Chondrocyte (in vitro differentiated cells): ENCODE results near the gene RAD9B. TPM values are rescaled to one million over a fixed set of nuclear protein-coding genes. Genes with fewer than 3 reads are reported as not detected.

Source experiments
- DNase-seq: peaks from one replicate; pipeline ENCODE4 v3.0.0; 2021; ENCODE audit warnings: mixed read lengths, low spot score
- H3K27ac Mint-ChIP-seq: one replicate; pipeline ENCODE4 v1.8.0; 2021; ENCODE audit warnings: mild to moderate bottlenecking, moderate library complexity, mixed read lengths; ENCODE audit not compliant: unreplicated experiment
- H3K27me3 Mint-ChIP-seq: 2 replicates; pipeline ENCODE4 v1.8.0; 2021; ENCODE audit warnings: low read depth, mixed read lengths
- H3K36me3 Mint-ChIP-seq: 2 replicates; pipeline ENCODE4 v1.8.0; 2021; ENCODE audit warnings: low read depth, mixed read lengths
- H3K4me1 Mint-ChIP-seq: 2 replicates; pipeline ENCODE4 v1.8.0; 2021; ENCODE audit warnings: low read depth, mild to moderate bottlenecking, mixed read lengths
- H3K4me3 Mint-ChIP-seq: one replicate; pipeline ENCODE4 v1.8.0; 2021; ENCODE audit warnings: mild to moderate bottlenecking, moderate library complexity, mixed read lengths; ENCODE audit not compliant: unreplicated experiment
- H3K9me3 Mint-ChIP-seq: 2 replicates; pipeline ENCODE4 v1.8.0; 2021; ENCODE audit warnings: low read depth, mixed read lengths
- CTCF ChIP-seq: fragments of 200-600 bp; sonication (generic); IDR thresholded peaks from 2 replicates; pipeline ENCODE4 v1.5.0; 2021; ENCODE audit warnings: antibody characterized with exemption, mild to moderate bottlenecking, moderate library complexity
- total RNA-seq: library from RNA; stranded (reverse); gene quantifications from 3 replicates; pipeline ENCODE4 v1.2.1, GENCODE V29; 2021

Gene RAD9B
- total RNA-seq, 1 donor from 2014 or later = 0.27 TPM

GRCh38 chr12:110466791-110467190 lies 35.3 kb upstream of the RAD9B start:
- Mint-ChIP-seq H3K4me1 (peaks cover 32% of the 10 kb centered on the region), H3K36me3 (no peaks in the 10 kb centered on the region), H3K27me3 (no peaks in the 10 kb centered on the region), H3K27ac (peak overlapping the region; percentile 25), H3K4me3 (peak overlapping the region; percentile 45), H3K9me3 (no peaks in the 10 kb centered on the region)
- TF ChIP-seq CTCF = no peak
- no peak for DNase-seq

DNA sequence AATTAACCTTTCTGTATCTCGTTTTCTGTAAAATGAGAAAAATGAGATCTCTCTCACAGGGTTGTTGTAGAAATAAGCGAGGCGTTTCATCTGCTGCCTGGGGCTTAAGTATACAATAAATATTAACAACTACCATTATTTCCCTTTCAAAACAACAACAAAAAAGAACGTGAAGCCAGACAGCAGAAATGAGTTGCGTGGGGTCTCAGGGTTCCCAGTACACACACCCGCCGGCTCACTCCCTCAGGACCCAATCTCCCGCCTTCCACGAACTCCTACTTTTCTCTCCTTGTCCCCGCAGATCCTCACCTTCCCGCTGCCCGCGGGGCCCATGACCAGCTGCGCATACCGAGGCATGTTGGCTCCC lies 34.3 kb upstream of the RAD9B start:
- Mint-ChIP-seq H3K9me3 (no peaks in the 10 kb centered on the region), H3K27me3 (no peaks in the 10 kb centered on the region), H3K27ac (peak overlapping the region; percentile 98)

DNA sequence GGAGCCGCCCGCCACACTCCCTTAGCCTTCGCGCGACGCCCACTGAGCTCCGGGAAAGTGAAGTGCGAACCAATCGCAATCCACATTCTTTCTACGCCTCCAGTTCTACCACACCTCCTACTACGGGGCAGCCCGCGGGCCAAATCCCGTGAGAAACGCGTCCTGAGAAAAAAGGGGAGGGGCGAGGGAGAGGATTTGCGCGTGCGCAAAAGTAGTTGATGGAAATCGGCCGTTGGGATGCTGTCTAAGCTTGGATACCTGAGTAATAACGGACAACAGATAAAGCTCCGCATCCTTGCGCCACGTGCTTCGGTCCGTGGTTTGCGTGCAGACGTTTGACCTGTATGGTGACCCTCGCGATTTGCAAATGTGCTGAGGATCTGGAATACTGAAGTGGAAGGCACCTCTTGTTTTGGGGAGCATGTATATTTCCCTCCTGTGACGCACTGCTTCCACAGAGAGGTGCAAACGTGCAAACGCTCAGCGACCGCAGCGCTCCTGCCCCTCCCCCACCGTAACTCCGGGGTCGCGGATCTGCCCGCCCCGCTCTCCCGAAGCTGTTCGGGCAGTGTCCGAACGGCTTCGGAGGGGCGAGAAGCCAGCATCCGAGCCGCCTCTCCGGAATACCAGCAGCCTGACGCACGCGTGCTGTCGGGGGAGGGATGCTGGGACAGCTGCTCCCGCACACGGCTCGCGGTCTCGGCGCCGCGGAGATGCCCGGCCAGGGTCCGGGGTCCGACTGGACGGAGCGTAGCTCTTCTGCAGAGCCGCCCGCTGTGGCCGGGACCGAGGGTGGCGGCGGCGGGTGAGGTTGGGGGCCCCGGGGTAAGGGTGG lies 33.7 kb upstream of the RAD9B start, which contains the start of the genes FAM216A and GPN3:
Gene FAM216A (plus strand): TSS at position 632 of the 835 bp plus-strand sequence. CDS start 31 bp downstream, at position 663.
Gene GPN3 (minus strand): TSS at position 44 of the 835 bp plus-strand sequence. CDS start 54 bp downstream, outside the sequence.
- peak; percentile 97 for DNase-seq
- H3K27ac Mint-ChIP-seq = peak within 1 kb of the TSS; percentile 98
- TF ChIP-seq CTCF = no peak
- H3K4me1 Mint-ChIP-seq = peaks cover 32% of the 10 kb centered on the region
- H3K27me3 Mint-ChIP-seq = no peaks in the 10 kb centered on the region
- no peaks in the 10 kb centered on the region for H3K36me3 Mint-ChIP-seq
- H3K9me3 Mint-ChIP-seq = no peaks in the 10 kb centered on the region
- H3K4me3 Mint-ChIP-seq = peak within 1 kb of the TSS; percentile 98

More for the DNA sequence above, 34.3 kb upstream of the RAD9B start:
- H3K4me3 Mint-ChIP-seq = peak overlapping the region; percentile 98
- DNase-seq = no peak
- no peaks in the 10 kb centered on the region for H3K36me3 Mint-ChIP-seq
- TF ChIP-seq CTCF = no peak
- peaks cover 32% of the 10 kb centered on the region for H3K4me1 Mint-ChIP-seq

DNA sequence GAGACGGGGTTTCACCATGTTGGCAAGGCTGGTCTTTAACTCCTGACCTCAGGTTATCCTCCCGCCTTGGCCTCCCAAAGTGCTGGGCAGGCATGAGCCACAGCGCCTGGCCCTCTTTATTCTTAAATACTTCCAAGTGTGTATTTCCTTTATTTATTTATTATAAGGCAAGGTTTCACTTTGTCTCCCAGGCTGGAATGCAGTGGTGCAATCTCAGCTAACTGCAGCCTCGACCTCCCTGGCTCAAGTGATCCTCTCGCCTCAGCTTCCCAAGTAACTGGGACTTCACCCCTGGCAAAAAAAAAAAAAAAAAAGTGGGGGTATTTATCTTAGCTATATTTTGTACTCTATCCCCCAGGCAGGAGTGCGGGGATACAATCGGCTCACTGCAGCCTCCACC lies 26.7 kb upstream of the RAD9B start:
- TF ChIP-seq CTCF = no peak
- no peaks in the 10 kb centered on the region for H3K4me1 Mint-ChIP-seq
- DNase-seq = no peak
- H3K27ac Mint-ChIP-seq = no peak overlapping the region
- H3K27me3 Mint-ChIP-seq = no peaks in the 10 kb centered on the region
- no peak overlapping the region for H3K4me3 Mint-ChIP-seq
- H3K36me3 Mint-ChIP-seq = no peaks in the 10 kb centered on the region
- H3K9me3 Mint-ChIP-seq = no peaks in the 10 kb centered on the region

DNA sequence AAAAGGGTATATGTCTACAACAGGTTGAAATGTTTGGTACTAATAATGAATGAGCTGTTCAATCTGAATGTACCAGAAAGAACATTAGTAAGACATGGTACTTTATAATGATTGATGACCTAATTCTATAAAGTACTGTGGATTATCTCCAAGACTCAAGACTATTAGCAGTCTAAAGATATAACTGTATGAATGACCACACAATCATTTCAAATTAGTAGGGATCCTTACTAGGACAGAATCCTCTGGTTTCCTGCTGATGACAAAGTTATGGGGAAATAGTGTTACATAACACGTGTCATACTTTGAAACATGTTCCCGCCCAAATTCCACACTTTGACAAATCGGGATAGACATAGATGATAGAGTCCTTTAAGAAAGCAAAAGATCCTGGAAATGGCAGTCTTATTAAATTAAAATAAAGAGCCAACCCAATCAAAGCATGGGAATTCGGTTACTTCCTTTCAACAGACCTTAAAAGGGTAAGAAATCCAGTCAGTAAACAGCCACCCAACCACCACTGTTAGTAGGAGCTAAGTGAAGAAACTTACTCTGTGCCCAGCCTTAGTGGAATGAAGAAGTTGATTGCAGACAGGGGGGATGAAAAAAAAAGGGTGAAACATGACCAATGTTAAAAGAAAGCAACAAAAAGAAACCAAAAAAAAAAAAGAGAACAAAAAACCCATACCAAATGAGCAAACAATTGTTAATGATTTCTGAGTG lies 3.0 kb upstream of the RAD9B start:
- Mint-ChIP-seq H3K9me3 (no peaks in the 10 kb centered on the region), H3K27me3 (no peaks in the 10 kb centered on the region), H3K36me3 (peaks cover 3% of the 10 kb centered on the region), H3K4me3 (peak overlapping the region; percentile 12), H3K27ac (peak overlapping the region; percentile 57), H3K4me1 (peaks cover 31% of the 10 kb centered on the region)
- no peak for DNase-seq
- no peak for TF ChIP-seq CTCF
